ENCODE results near the gene SETD3.

DNA sequence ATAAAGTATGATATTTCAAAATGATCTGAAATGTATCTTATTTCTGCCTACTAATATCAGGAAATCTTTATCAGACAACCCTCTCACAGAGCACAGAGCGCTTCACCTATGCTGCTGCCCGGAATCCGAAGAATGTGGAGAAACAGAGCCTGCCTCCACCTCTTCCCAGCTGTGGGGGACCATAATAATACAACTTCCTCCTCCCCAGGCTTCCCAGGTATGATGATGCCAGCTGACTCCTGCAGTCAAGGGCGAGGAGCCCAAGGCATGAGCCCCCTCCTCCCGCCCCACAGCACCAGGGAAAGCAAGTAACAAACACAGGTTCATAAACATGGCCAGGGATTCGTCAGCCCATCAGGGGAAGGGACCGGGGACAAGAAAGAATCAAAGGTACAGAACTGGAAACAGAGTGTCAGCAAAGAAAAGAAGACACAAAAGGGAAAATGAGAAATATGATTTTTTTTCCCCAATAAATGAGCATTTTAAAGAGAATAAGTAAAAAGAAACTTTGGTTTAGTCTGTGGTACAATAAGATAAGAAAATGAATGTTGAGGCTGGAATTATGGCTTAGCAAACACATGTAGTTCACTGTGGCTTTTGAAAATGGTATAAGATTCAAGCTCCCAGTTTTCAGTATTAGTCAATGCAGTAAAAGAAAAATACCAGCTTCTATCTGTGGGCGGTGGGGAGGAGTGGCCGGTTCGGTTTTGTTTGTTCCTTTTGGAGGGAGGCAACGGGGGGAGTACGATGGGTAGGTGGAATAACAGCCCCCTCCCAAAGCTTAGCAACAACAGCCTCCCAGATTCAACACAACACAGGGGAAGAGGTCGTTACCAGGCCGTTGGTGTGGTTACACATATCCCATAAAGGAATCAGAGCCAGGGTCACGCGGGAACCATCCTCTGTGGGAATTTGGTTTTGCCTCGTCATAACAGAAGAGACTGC, 68.3 kb downstream of the SETD3 start:
- TF ChIP-seq, protein P1, sequence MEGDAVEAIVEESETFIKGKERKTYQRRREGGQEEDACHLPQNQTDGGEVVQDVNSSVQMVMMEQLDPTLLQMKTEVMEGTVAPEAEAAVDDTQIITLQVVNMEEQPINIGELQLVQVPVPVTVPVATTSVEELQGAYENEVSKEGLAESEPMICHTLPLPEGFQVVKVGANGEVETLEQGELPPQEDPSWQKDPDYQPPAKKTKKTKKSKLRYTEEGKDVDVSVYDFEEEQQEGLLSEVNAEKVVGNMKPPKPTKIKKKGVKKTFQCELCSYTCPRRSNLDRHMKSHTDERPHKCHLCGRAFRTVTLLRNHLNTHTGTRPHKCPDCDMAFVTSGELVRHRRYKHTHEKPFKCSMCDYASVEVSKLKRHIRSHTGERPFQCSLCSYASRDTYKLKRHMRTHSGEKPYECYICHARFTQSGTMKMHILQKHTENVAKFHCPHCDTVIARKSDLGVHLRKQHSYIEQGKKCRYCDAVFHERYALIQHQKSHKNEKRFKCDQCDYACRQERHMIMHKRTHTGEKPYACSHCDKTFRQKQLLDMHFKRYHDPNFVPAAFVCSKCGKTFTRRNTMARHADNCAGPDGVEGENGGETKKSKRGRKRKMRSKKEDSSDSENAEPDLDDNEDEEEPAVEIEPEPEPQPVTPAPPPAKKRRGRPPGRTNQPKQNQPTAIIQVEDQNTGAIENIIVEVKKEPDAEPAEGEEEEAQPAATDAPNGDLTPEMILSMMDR (IDR thresholded peaks at IDR 0.05): no peak
- TF ChIP-seq POLR2A (IDR thresholded peaks at IDR 0.05) (no peak), POLR2AphosphoS5 (IDR thresholded peaks at IDR 0.05) (no peak), EP300 (IDR thresholded peaks at IDR 0.05) (no peak)

Data from gastroesophageal sphincter (tissue), 3 donors.